ENCODE results near the gene NECTIN2. TPM values are rescaled to one million over a fixed set of nuclear protein-coding genes. Genes with fewer than 3 reads are reported as not detected.
A peak's percentile ranks its signal among the peaks of the same experiment; 100 is the strongest.

Gene NECTIN2
- total and polyA plus RNA-seq, 2 donors, result 11.2 to 19.5 TPM

DNA sequence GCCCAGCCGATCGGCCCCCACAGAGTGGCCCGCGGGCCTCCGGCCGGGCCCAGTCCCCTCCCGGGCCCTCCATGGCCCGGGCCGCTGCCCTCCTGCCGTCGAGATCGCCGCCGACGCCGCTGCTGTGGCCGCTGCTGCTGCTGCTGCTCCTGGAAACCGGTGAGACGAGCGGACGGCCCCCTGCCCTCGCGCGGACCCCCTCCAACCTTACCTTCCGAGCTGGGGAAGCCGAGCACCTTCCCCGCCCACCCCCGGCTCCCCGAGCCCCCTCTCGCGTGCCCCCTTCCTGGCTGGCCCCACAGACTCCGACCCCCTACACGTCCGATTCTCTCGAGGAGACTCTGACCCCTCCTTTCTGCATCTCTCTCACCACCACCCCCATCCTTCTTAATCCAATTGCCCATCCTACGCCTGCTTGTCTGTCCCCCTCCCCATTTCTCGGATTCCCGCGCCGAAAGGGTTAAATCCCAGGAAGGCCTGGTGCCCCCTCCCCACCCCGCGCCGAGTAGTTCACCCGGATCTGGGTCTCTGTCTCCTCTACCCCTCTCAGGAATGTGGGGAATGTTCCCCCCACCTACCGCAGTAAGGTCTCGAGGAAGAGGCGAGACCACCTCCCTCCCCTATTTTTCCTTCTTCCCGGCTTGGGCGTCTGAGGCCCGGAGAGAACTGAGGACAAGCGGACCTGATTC is 502 bp downstream of the NECTIN2 start:
- Histone ChIP-seq H3K4me3 (ENCODE audit: low read length in 2 of 2) (peak overlapping the region; percentile 37 to 43), H3K36me3 (ENCODE audit: control insufficient read depth in 2 of 2, insufficient read depth in 2 of 2, low read length in 1 of 2) (no peaks in the 10 kb centered on the region), H3K4me1 (ENCODE audit: control insufficient read depth in 2 of 2, insufficient read depth in 2 of 2, low read length in 2 of 2) (peaks cover 12 to 46% of the 10 kb centered on the region in 2 donors), H3K9me3 (ENCODE audit: control insufficient read depth in 2 of 2, insufficient read depth in 1 of 2, low read length in 1 of 2) (peaks cover 0 to 10% of the 10 kb centered on the region in 2 donors), H3K27me3 (ENCODE audit: control insufficient read depth in 2 of 2, insufficient read depth in 1 of 2, low read length in 1 of 2) (peaks cover 24 to 58% of the 10 kb centered on the region in 2 donors), H3K27ac (ENCODE audit: low read depth in 1 of 2, low read length in 1 of 2) (peak overlapping the region; percentile 46 to 75)
- DNase-seq (ENCODE audit: low read depth in 6 of 9, low spot score in 9 of 9), result no peak
- WGBS, result 2% methylated on average over 51 of the region's 51 CpGs

DNA sequence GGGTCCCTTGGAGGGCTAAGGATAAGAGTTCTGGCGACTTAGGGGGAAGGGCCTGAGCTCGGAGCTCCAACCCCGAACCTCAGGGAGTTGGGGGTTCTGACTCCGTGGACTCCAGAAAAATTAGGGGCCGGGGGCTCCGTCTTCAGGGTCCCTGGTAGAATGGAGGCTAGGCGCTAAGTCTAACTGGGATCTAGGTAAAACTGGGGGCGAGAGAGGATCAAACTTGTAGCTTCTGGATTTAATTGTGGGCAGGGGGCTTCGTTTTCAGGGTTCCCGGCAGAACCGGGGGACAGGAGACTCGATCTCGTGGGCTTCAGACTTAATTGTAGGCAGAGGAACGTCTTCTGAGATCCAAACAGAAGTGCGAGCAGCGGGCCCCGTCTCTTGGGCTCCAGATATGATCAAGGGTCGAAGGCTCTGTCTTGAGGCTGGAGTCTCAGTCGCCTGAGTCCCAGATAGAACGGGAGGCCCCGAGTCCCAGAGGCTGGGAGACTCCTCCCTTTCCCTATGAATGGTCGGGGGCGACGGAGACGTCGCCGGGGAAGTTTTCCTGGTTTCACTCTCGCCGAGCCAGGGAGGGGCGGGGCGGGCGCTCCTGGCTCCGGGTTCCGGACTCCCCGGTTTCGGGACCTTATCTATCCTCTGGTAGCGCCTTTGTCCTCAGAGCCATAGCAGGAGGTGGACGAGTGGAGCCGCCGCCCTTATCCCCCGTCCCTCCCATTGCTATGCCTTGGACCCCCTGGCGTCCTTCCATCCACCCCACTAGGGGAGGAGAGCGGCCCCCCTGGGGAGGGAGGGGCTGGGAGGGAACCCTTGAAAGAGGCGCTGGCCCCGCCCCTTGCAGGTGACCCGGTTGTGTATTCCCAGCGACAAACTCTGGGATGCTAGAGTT is 1.3 kb downstream of the NECTIN2 start:
- WGBS, result 9% methylated on average over 47 of the region's 47 CpGs
- Histone ChIP-seq H3K4me1 (ENCODE audit: control insufficient read depth in 2 of 2, insufficient read depth in 2 of 2, low read length in 2 of 2) (peaks cover 12 to 48% of the 10 kb centered on the region in 2 donors), H3K4me3 (ENCODE audit: low read length in 2 of 2) (peak overlapping the region; percentile 37 to 43), H3K27ac (ENCODE audit: low read depth in 1 of 2, low read length in 1 of 2) (peak overlapping the region; percentile 56 to 75), H3K36me3 (ENCODE audit: control insufficient read depth in 2 of 2, insufficient read depth in 2 of 2, low read length in 1 of 2) (no peaks in the 10 kb centered on the region), H3K9me3 (ENCODE audit: control insufficient read depth in 2 of 2, insufficient read depth in 1 of 2, low read length in 1 of 2) (peaks cover 0 to 10% of the 10 kb centered on the region in 2 donors), H3K27me3 (ENCODE audit: control insufficient read depth in 2 of 2, insufficient read depth in 1 of 2, low read length in 1 of 2) (peaks cover 24 to 58% of the 10 kb centered on the region in 2 donors)
- no peak for DNase-seq (ENCODE audit: low read depth in 6 of 9, low spot score in 9 of 9)

DNA sequence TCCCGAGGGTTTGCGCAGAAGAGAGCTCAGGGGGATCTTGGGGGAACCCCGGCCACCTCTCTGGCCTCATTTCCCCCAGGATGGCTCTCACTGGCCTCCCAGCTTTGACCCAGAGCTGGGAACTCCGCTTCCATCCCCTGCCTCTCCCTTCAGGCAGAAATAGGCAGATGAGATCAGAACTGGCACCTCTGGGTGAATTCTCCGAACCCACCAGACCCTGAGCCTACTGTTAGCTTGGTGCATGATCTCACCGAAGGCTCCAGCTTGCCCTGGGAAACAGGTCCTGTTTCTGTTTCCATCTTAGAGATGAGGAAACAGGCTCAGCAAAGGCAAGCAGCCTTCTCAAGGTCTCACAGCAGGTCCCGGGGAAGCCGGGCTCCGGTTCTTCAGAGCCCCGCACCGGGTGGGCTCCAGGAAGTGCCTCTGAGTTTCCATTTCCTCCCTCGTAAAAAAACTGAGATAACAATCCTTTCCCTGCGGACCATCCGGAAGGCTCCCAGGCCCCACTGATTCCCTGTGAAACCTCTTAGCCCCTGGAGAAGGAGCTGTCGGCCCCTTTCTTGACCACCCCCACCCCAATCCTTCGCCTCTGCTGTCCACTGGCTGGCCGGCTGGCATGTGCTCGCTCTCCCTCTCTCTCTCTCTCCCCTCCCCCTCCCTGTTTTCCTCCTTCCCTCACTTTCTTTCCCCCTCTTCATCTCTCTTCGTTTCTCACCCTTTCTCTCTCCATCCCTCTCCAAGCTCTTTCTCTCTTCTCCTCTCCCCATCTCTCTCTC is 2.1 kb downstream of the NECTIN2 start:
- Histone ChIP-seq H3K4me3 (ENCODE audit: low read length in 2 of 2) (peak overlapping the region; percentile 37 to 43), H3K27ac (ENCODE audit: low read depth in 1 of 2, low read length in 1 of 2) (peak overlapping the region; percentile 22 to 75), H3K4me1 (ENCODE audit: control insufficient read depth in 2 of 2, insufficient read depth in 2 of 2, low read length in 2 of 2) (peaks cover 12 to 48% of the 10 kb centered on the region in 2 donors), H3K27me3 (ENCODE audit: control insufficient read depth in 2 of 2, insufficient read depth in 1 of 2, low read length in 1 of 2) (peaks cover 24 to 58% of the 10 kb centered on the region in 2 donors), H3K36me3 (ENCODE audit: control insufficient read depth in 2 of 2, insufficient read depth in 2 of 2, low read length in 1 of 2) (no peaks in the 10 kb centered on the region), H3K9me3 (ENCODE audit: control insufficient read depth in 2 of 2, insufficient read depth in 1 of 2, low read length in 1 of 2) (peaks cover 0 to 10% of the 10 kb centered on the region in 2 donors)
- peak in 1 of 9 donors; percentile 28 for DNase-seq (ENCODE audit: low read depth in 6 of 9, low spot score in 9 of 9)
- WGBS, result 67% methylated on average over 19 of the region's 19 CpGs

DNA sequence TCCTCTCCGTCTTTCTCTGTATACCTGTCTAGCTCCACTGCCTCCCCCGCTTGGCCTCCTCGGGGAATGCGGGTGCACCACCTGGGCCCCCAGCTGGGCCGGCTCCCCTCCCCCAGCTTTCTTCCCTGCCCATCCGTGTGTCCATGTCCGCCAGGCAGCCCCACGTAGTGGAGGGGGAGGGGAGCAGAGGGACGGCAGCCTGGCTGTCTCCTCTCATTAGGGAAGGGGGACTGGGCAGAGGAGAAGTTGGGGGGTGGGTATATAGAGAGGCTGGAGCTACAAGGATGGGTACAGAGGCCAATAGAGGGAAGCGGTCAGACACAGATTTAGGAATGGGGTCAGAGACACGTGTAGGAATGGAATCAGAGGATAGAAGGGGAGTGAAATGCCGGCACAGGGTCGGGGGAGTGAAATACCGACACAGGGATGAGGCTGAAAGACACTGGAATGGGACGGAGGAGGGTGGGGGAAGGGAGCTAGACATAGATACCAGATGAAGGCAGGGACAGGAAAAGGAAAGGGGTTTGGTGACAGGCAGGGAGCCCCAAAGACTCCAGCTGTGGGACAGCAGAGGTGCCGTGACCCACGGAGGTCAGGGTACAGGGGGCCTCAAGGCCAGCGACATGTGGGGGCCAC is 2.8 kb downstream of the NECTIN2 start:
- no peak for DNase-seq (ENCODE audit: low read depth in 6 of 9, low spot score in 9 of 9)
- WGBS, result 65% methylated on average over 18 of the region's 18 CpGs
- no peaks in the 10 kb centered on the region for H3K36me3 ChIP-seq (ENCODE audit: control insufficient read depth in 2 of 2, insufficient read depth in 2 of 2, low read length in 1 of 2)
- peak overlapping the region in 1 of 2 donors; percentile 21 for H3K27ac ChIP-seq (ENCODE audit: low read depth in 1 of 2, low read length in 1 of 2)
- peaks cover 12 to 48% of the 10 kb centered on the region in 2 donors for H3K4me1 ChIP-seq (ENCODE audit: control insufficient read depth in 2 of 2, insufficient read depth in 2 of 2, low read length in 2 of 2)
- H3K27me3 ChIP-seq (ENCODE audit: control insufficient read depth in 2 of 2, insufficient read depth in 1 of 2, low read length in 1 of 2), result peaks cover 24 to 58% of the 10 kb centered on the region in 2 donors
- H3K9me3 ChIP-seq (ENCODE audit: control insufficient read depth in 2 of 2, insufficient read depth in 1 of 2, low read length in 1 of 2), result peaks cover 0 to 10% of the 10 kb centered on the region in 2 donors
- H3K4me3 ChIP-seq (ENCODE audit: low read length in 2 of 2), result no peak overlapping the region

DNA sequence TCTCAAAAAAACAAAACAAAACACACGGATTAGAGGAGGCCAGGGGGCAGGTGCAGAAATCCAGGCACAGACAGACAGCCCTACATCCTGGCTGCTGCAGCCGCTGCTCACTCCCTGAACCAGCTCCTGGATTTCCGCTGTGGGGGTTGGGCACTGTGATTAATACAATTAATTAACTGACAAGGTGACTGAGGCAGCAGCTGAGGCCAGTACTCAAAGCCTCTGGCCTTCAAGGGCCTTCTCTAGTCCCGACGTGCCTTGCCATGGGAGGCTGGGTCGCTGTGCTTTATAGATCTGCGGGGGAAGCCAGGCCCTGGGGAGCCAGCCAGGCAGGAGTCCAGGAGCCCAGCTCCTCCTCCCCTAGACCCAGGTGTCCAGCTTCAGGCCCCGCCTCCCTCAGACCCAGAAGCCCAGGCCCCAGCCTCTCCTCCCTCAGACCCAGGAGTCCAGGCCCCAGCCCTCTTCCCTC is 4.6 kb downstream of the NECTIN2 start:
- H3K4me1 ChIP-seq (ENCODE audit: control insufficient read depth in 2 of 2, insufficient read depth in 2 of 2, low read length in 2 of 2), result peaks cover 5 to 34% of the 10 kb centered on the region in 2 donors

DNA sequence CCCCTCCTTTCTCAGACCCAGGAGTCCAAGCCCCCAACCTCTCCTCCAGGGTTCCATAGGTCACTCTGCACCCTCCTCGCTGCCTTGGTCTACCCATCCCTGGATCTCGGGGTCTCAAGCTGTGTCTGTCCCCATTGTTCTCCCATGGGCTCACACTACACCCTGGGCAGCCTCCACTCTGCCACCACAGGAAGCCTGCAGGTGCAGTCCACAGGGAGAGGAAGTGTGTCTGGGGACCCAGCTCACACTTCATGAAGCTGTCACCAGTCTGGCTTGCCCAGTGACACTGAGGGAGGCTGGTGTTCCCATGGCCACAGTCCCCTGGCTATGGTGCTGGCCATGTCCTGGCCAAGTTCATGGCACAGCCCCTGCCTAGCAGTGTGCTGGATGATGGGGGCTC is 5.3 kb downstream of the NECTIN2 start:
- Histone ChIP-seq H3K27ac (ENCODE audit: low read depth in 1 of 2, low read length in 1 of 2) (no peak overlapping the region), H3K4me3 (ENCODE audit: low read length in 2 of 2) (no peak overlapping the region), H3K27me3 (ENCODE audit: control insufficient read depth in 2 of 2, insufficient read depth in 1 of 2, low read length in 1 of 2) (peaks cover 21 to 36% of the 10 kb centered on the region in 2 donors), H3K36me3 (ENCODE audit: control insufficient read depth in 2 of 2, insufficient read depth in 2 of 2, low read length in 1 of 2) (no peaks in the 10 kb centered on the region), H3K4me1 (ENCODE audit: control insufficient read depth in 2 of 2, insufficient read depth in 2 of 2, low read length in 2 of 2) (peaks cover under 1 to 32% of the 10 kb centered on the region in 2 donors), H3K9me3 (ENCODE audit: control insufficient read depth in 2 of 2, insufficient read depth in 1 of 2, low read length in 1 of 2) (peaks cover 0 to 10% of the 10 kb centered on the region in 2 donors)
- WGBS, result 17% methylated on average over 2 of the region's 2 CpGs
- DNase-seq (ENCODE audit: low read depth in 6 of 9, low spot score in 9 of 9), result no peak

More for the DNA sequence above, 4.6 kb downstream of the NECTIN2 start:
- H3K36me3 ChIP-seq (ENCODE audit: control insufficient read depth in 2 of 2, insufficient read depth in 2 of 2, low read length in 1 of 2), result no peaks in the 10 kb centered on the region
- peaks cover 24 to 44% of the 10 kb centered on the region in 2 donors for H3K27me3 ChIP-seq (ENCODE audit: control insufficient read depth in 2 of 2, insufficient read depth in 1 of 2, low read length in 1 of 2)
- H3K4me3 ChIP-seq (ENCODE audit: low read length in 2 of 2), result no peak overlapping the region
- DNase-seq (ENCODE audit: low read depth in 6 of 9, low spot score in 9 of 9), result no peak
- peaks cover 0 to 10% of the 10 kb centered on the region in 2 donors for H3K9me3 ChIP-seq (ENCODE audit: control insufficient read depth in 2 of 2, insufficient read depth in 1 of 2, low read length in 1 of 2)
- H3K27ac ChIP-seq (ENCODE audit: low read depth in 1 of 2, low read length in 1 of 2), result no peak overlapping the region
- WGBS, result 95% methylated on average over 8 of the region's 8 CpGs

DNA sequence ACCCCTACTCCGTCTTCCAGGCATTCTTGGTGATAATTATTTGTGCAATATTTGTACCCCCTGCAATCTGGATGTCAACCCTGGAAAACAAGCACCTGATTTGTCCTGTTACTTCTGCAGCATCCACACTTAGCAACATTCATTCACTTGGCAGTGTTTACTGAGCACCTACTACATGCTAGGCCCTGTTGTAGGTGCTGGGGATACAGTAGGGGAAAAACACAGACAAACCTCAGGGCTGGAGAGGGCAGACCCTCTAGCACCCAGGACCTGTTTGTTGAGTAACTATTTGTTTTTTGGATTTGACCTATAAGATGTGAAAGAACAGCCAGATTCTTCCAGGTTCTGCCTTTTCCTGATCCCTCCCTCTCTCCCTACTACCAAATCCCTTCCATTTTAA is 9.5 kb downstream of the NECTIN2 start:
- no peak for DNase-seq (ENCODE audit: low read depth in 6 of 9, low spot score in 9 of 9)
- Histone ChIP-seq H3K27ac (ENCODE audit: low read depth in 1 of 2, low read length in 1 of 2) (no peak overlapping the region), H3K36me3 (ENCODE audit: control insufficient read depth in 2 of 2, insufficient read depth in 2 of 2, low read length in 1 of 2) (no peaks in the 10 kb centered on the region), H3K27me3 (ENCODE audit: control insufficient read depth in 2 of 2, insufficient read depth in 1 of 2, low read length in 1 of 2) (no peaks in the 10 kb centered on the region), H3K9me3 (ENCODE audit: control insufficient read depth in 2 of 2, insufficient read depth in 1 of 2, low read length in 1 of 2) (no peaks in the 10 kb centered on the region), H3K4me1 (ENCODE audit: control insufficient read depth in 2 of 2, insufficient read depth in 2 of 2, low read length in 2 of 2) (peaks cover 0 to 15% of the 10 kb centered on the region in 2 donors), H3K4me3 (ENCODE audit: low read length in 2 of 2) (no peak overlapping the region)
- 93% methylated on average over 1 of the region's 1 CpG for WGBS

DNA sequence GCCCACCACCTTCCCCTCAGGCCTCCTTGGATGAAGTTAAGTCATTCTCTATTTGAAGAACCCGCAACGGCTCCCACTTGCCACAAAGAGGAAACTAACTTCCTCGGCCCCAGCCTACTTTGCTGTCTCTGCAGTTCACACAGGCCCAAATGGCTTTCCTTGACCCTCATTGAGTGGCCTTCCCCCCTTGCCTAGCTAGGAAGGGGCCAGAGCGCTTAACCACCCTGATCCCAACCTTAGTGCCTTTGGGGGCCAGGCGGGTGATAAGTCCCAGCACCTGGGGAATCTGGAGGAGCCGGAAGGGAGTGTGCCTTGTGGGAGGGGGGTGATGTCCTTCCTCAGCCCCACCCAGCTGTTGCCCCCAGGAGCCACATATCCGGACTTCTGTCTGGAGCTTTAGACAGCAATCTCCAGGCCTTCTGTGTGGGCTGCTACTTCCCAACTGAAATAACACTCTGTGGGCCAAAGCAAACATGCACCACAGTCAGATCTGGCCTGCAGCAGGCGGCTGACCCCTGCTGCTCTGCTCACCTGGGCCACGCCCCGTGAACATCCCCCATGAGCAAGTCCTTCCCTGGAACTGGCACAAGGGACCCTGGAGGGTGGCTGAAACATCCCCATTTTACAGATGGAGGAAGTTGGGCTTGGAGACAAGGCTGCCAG is 10.5 kb downstream of the NECTIN2 start:
- H3K27me3 ChIP-seq (ENCODE audit: control insufficient read depth in 2 of 2, insufficient read depth in 1 of 2, low read length in 1 of 2), result no peaks in the 10 kb centered on the region
- peaks cover 0 to 11% of the 10 kb centered on the region in 2 donors for H3K4me1 ChIP-seq (ENCODE audit: control insufficient read depth in 2 of 2, insufficient read depth in 2 of 2, low read length in 2 of 2)
- DNase-seq (ENCODE audit: low read depth in 6 of 9, low spot score in 9 of 9), result no peak
- no peak overlapping the region for H3K4me3 ChIP-seq (ENCODE audit: low read length in 2 of 2)
- no peak overlapping the region for H3K27ac ChIP-seq (ENCODE audit: low read depth in 1 of 2, low read length in 1 of 2)
- H3K36me3 ChIP-seq (ENCODE audit: control insufficient read depth in 2 of 2, insufficient read depth in 2 of 2, low read length in 1 of 2), result no peaks in the 10 kb centered on the region
- H3K9me3 ChIP-seq (ENCODE audit: control insufficient read depth in 2 of 2, insufficient read depth in 1 of 2, low read length in 1 of 2), result no peaks in the 10 kb centered on the region
- 40% methylated on average over 10 of the region's 10 CpGs for WGBS
